Panc1 (cell line): Measurements from ENCODE around the gene RGN. TPM values are rescaled to one million over a fixed set of nuclear protein-coding genes. Genes with fewer than 3 reads are reported as not detected.
"Not testable (repeated sequence)": the region's sequence is repeated elsewhere in the genome, so short reads cannot be mapped to it uniquely, and the experiment has no call there.

Experiments
- ATAC-seq: fragments of 200-7000 bp; cut with Tn5 transposase; 2 replicates; pipeline ENCODE4 v1.9.1; 2020; ENCODE audit warnings: mild to moderate bottlenecking, moderate library complexity
- BruUV-seq: library from RNA; stranded (reverse); fragments of 400-500 nt; replicated peaks from 2 replicates; lab custom pipeline; 2021; lab: Mats Ljungman, UMichigan
- CTCF ChIA-PET: fragments of 300-600 bp; sonication (Branson Sonifier 250); formaldehyde crosslinking; loops from one replicate; lab custom pipeline; 2022; ENCODE audit warnings: antibody characterized with exemption; lab: Charles Lee
- POLR2A ChIA-PET: fragments of 300-600 bp; sonication (Branson Sonifier 250); formaldehyde crosslinking; loops from one replicate; lab custom pipeline; 2022; ENCODE audit warnings: antibody characterized with exemption; lab: Charles Lee
- DNase-seq: peaks from one replicate; pipeline ENCODE4 v3.0.0-alpha.2; 2010; ENCODE audit warnings: low read depth, low spot score
- H3K27ac ChIP-seq: 2 replicates; pipeline ENCODE4 v1.5.1; 2011; ENCODE audit warnings: mild to moderate bottlenecking, low read length, inconsistent platforms
- H3K27me3 ChIP-seq: fragments of 200-500 bp; sonication (Bioruptor generic); 2 replicates; pipeline ENCODE4 v1.6.0; 2014; ENCODE audit warnings: low read length, inconsistent platforms; ENCODE audit not compliant: control insufficient read depth, insufficient read depth
- H3K36me3 ChIP-seq: fragments of 200-500 bp; sonication (Bioruptor generic); 2 replicates; pipeline ENCODE4 v1.5.1; 2014; ENCODE audit warnings: inconsistent platforms, mild to moderate bottlenecking, low read length, moderate library complexity; ENCODE audit not compliant: control insufficient read depth, insufficient read depth
- H3K4me1 ChIP-seq: 2 replicates; pipeline ENCODE4 v1.5.1; 2011; ENCODE audit warnings: inconsistent platforms, mild to moderate bottlenecking, low read length, moderate library complexity; ENCODE audit not compliant: control insufficient read depth, insufficient read depth
- H3K4me3 ChIP-seq, 2 experiments: 2 replicates each; pipeline ENCODE4 v1.5.1; 2011 to 2012; ENCODE audit warnings: low read depth in 2 of 2, low read length in 2 of 2, mild to moderate bottlenecking in 2 of 2, inconsistent platforms in 1 of 2, moderate library complexity in 1 of 2
- H3K9me3 ChIP-seq: fragments of 200-500 bp; sonication (Bioruptor generic); 2 replicates; pipeline ENCODE4 v1.5.1; 2014; ENCODE audit warnings: low read depth, mild to moderate bottlenecking, inconsistent platforms, low read length, moderate library complexity; ENCODE audit not compliant: control insufficient read depth, insufficient read depth
- POLR2AphosphoS5 ChIP-seq: IDR thresholded peaks from 2 replicates; pipeline ENCODE4 v1.6.1; 2012; ENCODE audit warnings: mild to moderate bottlenecking, low read depth, low read length, moderate library complexity
- SIN3A ChIP-seq: IDR thresholded peaks from 2 replicates; pipeline ENCODE4 v1.6.1; 2012; ENCODE audit warnings: low read depth, mild to moderate bottlenecking, low read length, moderate library complexity, borderline replicate concordance; ENCODE audit not compliant: insufficient read depth
- TCF7L2 ChIP-seq: IDR thresholded peaks from 2 replicates; pipeline ENCODE4 v1.6.1; 2011; ENCODE audit warnings: mild to moderate bottlenecking, low read depth, low read length, inconsistent platforms
- in situ Hi-C: cut with HindIII; loops from 2 replicates; pipeline ENCODE4 v1.10.0; 2016; ENCODE audit warnings: low sequenced_read_pairs, low pct_unique_long_range_greater_than_20kb
- intact Hi-C: fragments of 100-400 bp; cut with micrococcal nuclease; formaldehyde crosslinking; loops from one replicate; pipeline ENCODE4 v1.10.0; 2022; ENCODE audit not compliant: unreplicated experiment
- total RNA-seq: library from RNA; stranded (reverse); gene quantifications from one replicate; pipeline ENCODE4 v1.2.1, GENCODE V29; 2021; ENCODE audit not compliant: unreplicated experiment
- TF ChIP-seq, protein P1 (sequence below): fragments of 450-650 bp; IDR thresholded peaks from 2 replicates; pipeline ENCODE4 v1.5.1; 2017; ENCODE audit warnings: mild to moderate bottlenecking
- TF ChIP-seq, protein P2 (sequence below), 2 experiments: IDR thresholded peaks; 2 replicates each; pipeline ENCODE4 v1.6.1; 2011 to 2012; ENCODE audit warnings: low read depth in 2 of 2, control low read depth in 1 of 2, low read length in 1 of 2, mild to moderate bottlenecking in 1 of 2, moderate library complexity in 1 of 2; ENCODE audit not compliant: insufficient read depth in 1 of 2

The RGN gene
- total RNA-seq, 1 experiment from 2014 or later: 3.4 TPM

DNA sequence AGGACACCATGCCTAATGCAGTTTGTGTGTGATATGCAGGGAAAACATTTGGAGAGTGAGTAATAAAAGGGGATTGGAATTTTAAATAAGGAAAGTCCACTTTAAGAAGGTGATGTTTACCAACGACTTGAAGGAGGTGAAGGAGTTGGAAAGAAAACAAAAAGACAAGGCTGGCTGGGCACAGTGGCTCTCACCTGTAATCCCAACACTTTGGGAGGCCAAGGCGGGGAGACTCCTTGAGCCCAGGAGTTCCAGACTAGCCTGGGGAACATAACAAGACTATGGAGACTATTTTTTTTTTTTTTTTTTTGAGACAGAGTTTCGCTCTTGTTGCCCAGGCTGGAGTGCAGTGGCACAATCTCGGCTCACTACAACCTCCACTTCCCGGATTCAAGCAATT lies 55.2 kb downstream of the RGN start:
- Histone ChIP-seq H3K4me1 (no peaks in the 10 kb centered on the region), H3K27ac (no peak overlapping the region), H3K4me3 (no peak overlapping the region), H3K9me3 (no peaks in the 10 kb centered on the region), H3K36me3 (no peaks in the 10 kb centered on the region), H3K27me3 (no peaks in the 10 kb centered on the region)
- TF ChIP-seq, protein P1, sequence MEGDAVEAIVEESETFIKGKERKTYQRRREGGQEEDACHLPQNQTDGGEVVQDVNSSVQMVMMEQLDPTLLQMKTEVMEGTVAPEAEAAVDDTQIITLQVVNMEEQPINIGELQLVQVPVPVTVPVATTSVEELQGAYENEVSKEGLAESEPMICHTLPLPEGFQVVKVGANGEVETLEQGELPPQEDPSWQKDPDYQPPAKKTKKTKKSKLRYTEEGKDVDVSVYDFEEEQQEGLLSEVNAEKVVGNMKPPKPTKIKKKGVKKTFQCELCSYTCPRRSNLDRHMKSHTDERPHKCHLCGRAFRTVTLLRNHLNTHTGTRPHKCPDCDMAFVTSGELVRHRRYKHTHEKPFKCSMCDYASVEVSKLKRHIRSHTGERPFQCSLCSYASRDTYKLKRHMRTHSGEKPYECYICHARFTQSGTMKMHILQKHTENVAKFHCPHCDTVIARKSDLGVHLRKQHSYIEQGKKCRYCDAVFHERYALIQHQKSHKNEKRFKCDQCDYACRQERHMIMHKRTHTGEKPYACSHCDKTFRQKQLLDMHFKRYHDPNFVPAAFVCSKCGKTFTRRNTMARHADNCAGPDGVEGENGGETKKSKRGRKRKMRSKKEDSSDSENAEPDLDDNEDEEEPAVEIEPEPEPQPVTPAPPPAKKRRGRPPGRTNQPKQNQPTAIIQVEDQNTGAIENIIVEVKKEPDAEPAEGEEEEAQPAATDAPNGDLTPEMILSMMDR: no peak
- TF ChIP-seq POLR2AphosphoS5 (no peak), SIN3A (no peak), TCF7L2 (no peak)
- TF ChIP-seq, protein P2, sequence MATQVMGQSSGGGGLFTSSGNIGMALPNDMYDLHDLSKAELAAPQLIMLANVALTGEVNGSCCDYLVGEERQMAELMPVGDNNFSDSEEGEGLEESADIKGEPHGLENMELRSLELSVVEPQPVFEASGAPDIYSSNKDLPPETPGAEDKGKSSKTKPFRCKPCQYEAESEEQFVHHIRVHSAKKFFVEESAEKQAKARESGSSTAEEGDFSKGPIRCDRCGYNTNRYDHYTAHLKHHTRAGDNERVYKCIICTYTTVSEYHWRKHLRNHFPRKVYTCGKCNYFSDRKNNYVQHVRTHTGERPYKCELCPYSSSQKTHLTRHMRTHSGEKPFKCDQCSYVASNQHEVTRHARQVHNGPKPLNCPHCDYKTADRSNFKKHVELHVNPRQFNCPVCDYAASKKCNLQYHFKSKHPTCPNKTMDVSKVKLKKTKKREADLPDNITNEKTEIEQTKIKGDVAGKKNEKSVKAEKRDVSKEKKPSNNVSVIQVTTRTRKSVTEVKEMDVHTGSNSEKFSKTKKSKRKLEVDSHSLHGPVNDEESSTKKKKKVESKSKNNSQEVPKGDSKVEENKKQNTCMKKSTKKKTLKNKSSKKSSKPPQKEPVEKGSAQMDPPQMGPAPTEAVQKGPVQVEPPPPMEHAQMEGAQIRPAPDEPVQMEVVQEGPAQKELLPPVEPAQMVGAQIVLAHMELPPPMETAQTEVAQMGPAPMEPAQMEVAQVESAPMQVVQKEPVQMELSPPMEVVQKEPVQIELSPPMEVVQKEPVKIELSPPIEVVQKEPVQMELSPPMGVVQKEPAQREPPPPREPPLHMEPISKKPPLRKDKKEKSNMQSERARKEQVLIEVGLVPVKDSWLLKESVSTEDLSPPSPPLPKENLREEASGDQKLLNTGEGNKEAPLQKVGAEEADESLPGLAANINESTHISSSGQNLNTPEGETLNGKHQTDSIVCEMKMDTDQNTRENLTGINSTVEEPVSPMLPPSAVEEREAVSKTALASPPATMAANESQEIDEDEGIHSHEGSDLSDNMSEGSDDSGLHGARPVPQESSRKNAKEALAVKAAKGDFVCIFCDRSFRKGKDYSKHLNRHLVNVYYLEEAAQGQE (IDR thresholded peaks at IDR 0.05; ENCODE audit: insufficient read depth in 1 of 2, low read depth in 2 of 2, low read length in 1 of 2): no peak
- intact Hi-C loops (no loop called here), in situ Hi-C loops (no loop called here)
- no peak for DNase-seq
- BruUV-seq: no TSS peak
- ChIA-PET CTCF (interaction anchor here (0.6 kb wide), 1 partner anchor 28 kb away, joined by 5 read pairs; no protein-coding TSS in a partner anchor), POLR2A (no interaction called here)
- ATAC-seq: no peak

DNA sequence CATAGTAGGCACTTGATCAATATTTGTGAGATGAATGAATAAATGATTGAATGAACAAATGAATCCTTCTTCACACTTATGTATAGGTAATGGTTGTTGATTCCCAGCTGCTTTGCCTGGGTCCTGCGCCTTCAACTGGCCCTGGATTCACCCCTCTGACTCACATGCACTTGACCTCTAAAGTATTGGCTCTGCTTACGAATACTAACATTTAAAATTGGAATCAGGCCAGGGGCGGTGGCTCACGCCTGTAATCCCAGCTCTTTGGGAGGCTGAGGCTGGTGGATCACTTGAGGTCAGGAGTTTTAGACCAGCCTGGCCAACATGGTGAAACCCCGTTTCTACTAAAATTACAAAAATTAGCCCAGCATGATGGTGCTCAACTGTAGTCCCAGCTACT lies 57.4 kb downstream of the RGN start:
- H3K36me3 ChIP-seq, H3K4me3 ChIP-seq, ATAC-seq, H3K27me3 ChIP-seq, H3K9me3 ChIP-seq, BruUV-seq, in situ Hi-C loops, DNase-seq, CTCF ChIA-PET, H3K27ac ChIP-seq, H3K4me1 ChIP-seq, intact Hi-C loops, POLR2A ChIA-PET: not testable (repeated sequence)

DNA sequence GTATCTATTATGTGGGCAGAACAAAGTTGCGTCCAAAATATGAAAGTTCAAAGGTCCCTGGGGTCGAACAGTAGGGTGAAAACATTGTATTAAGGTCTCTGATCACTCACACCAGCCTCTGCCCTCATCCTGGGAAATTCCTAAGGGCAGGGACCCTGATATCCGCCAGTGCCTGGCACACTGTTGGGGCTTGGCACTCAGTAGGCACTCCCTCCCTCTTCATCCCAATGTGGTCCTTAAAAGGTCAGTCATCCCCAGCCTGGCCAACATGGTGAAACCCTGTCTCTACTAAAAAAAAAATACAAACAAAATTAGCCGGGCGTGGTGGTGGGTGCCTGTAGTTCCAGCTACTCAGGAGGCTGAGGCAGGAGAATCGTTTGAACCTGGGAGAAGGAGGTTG lies 59.9 kb downstream of the RGN start:
- DNase-seq: no peak
- no peak for ATAC-seq
- TF ChIP-seq POLR2AphosphoS5 (no peak), SIN3A (no peak), TCF7L2 (no peak)
- TF ChIP-seq, protein P1: no peak
- TF ChIP-seq, protein P2 (IDR thresholded peaks at IDR 0.05; ENCODE audit: insufficient read depth in 1 of 2, low read depth in 2 of 2, low read length in 1 of 2): no peak
- Histone ChIP-seq H3K27ac (no peak overlapping the region), H3K4me3 (no peak overlapping the region), H3K9me3 (no peaks in the 10 kb centered on the region), H3K36me3 (no peaks in the 10 kb centered on the region; the same call in 1 of the 2 replicates), H3K27me3 (no peaks in the 10 kb centered on the region), H3K4me1 (no peaks in the 10 kb centered on the region)
- ChIA-PET CTCF (no interaction called here), POLR2A (no interaction called here)
- in situ Hi-C loops: no loop called here
- intact Hi-C loops: no loop called here
- no TSS peak for BruUV-seq
